KMS-11 (cell line): Measurements from ENCODE around the gene CD37.
"Not testable (repeated sequence)": the region's sequence is repeated elsewhere in the genome, so short reads cannot be mapped to it uniquely, and the experiment has no call there.

Experiments
- H2AFZ ChIP-seq: fragments of 200-600 bp; sonication (generic); 2 replicates; pipeline ENCODE4 v1.6.1; 2016; ENCODE audit warnings: antibody characterized with exemption, mixed run types, low read depth
- H3K27ac ChIP-seq: fragments of 200-600 bp; sonication (generic); 2 replicates; pipeline ENCODE4 v1.6.1; 2016; ENCODE audit warnings: mild to moderate bottlenecking, mixed run types
- H3K27me3 ChIP-seq: fragments of 200-600 bp; sonication (generic); 2 replicates; pipeline ENCODE4 v1.6.1; 2017; ENCODE audit warnings: mild to moderate bottlenecking, low read depth, mixed run types, moderate library complexity; ENCODE audit not compliant: insufficient read depth
- H3K36me3 ChIP-seq: fragments of 200-600 bp; sonication (generic); 2 replicates; pipeline ENCODE4 v1.6.1; 2017; ENCODE audit warnings: mild to moderate bottlenecking, mixed run types; ENCODE audit not compliant: insufficient read depth
- H3K4me1 ChIP-seq: fragments of 200-600 bp; sonication (generic); 2 replicates; pipeline ENCODE4 v1.6.1; 2016; ENCODE audit warnings: mild to moderate bottlenecking, low read depth, mixed run types; ENCODE audit not compliant: poor library complexity, severe bottlenecking
- H3K4me2 ChIP-seq: fragments of 200-600 bp; sonication (generic); 2 replicates; pipeline ENCODE4 v1.7.0; 2016; ENCODE audit warnings: mild to moderate bottlenecking, mixed run types
- H3K4me3 ChIP-seq: fragments of 200-600 bp; sonication (generic); IDR thresholded peaks from 2 replicates; pipeline ENCODE4 v1.6.1; 2017; ENCODE audit warnings: low read depth, low read length, mixed read lengths; ENCODE audit not compliant: insufficient read depth
- H3K79me2 ChIP-seq: fragments of 200-600 bp; sonication (generic); 2 replicates; pipeline ENCODE4 v1.6.1; 2016; ENCODE audit warnings: low read depth, mixed run types; ENCODE audit not compliant: insufficient read depth
- H3K9ac ChIP-seq: fragments of 200-600 bp; sonication (generic); 2 replicates; pipeline ENCODE4 v1.6.1; 2016; ENCODE audit warnings: mild to moderate bottlenecking, mixed run types
- H4K20me1 ChIP-seq: fragments of 200-600 bp; sonication (generic); 2 replicates; pipeline ENCODE4 v1.6.1; 2016; ENCODE audit warnings: mild to moderate bottlenecking, mixed run types; ENCODE audit not compliant: insufficient read depth
- TF ChIP-seq, protein P1 (sequence below): fragments of 200-600 bp; sonication (generic); conservative IDR thresholded peaks from 2 replicates; pipeline ENCODE4 v1.6.1; 2017; ENCODE audit warnings: low read depth, mild to moderate bottlenecking, antibody characterized with exemption, low read length, moderate library complexity, mixed read lengths

Gene CD37, protein sequence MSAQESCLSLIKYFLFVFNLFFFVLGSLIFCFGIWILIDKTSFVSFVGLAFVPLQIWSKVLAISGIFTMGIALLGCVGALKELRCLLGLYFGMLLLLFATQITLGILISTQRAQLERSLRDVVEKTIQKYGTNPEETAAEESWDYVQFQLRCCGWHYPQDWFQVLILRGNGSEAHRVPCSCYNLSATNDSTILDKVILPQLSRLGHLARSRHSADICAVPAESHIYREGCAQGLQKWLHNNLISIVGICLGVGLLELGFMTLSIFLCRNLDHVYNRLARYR

DNA sequence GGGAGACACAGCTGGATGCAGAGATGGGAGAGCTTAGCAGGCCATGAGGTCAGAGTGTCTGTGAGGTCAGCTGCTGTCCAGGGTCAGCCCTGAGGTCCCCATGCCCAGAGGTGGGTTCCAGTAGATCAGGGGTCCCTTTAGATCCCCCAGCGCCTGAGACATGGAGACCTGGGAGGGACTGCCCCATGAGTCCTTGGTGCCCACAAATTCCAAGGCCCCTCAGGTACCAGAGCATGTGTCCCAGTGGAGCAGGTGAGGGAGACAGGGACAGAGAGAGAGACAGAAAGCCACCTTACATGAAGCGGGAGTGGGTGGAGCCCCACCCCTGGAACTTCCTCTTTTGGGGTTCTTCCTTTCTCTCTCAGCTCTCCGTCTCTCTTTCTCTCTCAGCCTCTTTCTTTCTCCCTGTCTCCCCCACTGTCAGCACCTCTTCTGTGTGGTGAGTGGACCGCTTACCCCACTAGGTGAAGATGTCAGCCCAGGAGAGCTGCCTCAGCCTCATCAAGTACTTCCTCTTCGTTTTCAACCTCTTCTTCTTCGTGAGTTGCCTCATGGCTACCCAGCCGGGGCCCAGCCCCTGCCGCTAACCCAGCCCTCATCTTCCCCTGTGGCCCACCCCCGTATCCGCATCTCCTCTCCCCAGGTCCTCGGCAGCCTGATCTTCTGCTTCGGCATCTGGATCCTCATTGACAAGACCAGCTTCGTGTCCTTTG, at the start of gene CD37:
Gene CD37, plus strand, starts transcription at position 336 of the 713 bp plus-strand sequence. Its CDS starts 135 bp downstream, at position 471.
- Histone ChIP-seq H3K27me3 (peaks cover 7% of the 10 kb centered on the region; the same call in 1 of the 2 replicates), H3K4me2 (no peak within 1 kb of the TSS), H3K36me3 (no peaks in the 10 kb centered on the region), H2AFZ (no peak within 1 kb of the TSS; the same call in 1 of the 2 replicates), H3K27ac (no peak within 1 kb of the TSS), H3K79me2 (no peaks in the 10 kb centered on the region), H4K20me1 (no peaks in the 10 kb centered on the region), H3K4me3 (no peak within 1 kb of the TSS), H3K9ac (no peak within 1 kb of the TSS), H3K4me1 (peaks cover 2% of the 10 kb centered on the region)
- TF ChIP-seq, protein P1, sequence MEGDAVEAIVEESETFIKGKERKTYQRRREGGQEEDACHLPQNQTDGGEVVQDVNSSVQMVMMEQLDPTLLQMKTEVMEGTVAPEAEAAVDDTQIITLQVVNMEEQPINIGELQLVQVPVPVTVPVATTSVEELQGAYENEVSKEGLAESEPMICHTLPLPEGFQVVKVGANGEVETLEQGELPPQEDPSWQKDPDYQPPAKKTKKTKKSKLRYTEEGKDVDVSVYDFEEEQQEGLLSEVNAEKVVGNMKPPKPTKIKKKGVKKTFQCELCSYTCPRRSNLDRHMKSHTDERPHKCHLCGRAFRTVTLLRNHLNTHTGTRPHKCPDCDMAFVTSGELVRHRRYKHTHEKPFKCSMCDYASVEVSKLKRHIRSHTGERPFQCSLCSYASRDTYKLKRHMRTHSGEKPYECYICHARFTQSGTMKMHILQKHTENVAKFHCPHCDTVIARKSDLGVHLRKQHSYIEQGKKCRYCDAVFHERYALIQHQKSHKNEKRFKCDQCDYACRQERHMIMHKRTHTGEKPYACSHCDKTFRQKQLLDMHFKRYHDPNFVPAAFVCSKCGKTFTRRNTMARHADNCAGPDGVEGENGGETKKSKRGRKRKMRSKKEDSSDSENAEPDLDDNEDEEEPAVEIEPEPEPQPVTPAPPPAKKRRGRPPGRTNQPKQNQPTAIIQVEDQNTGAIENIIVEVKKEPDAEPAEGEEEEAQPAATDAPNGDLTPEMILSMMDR, result no peak

DNA sequence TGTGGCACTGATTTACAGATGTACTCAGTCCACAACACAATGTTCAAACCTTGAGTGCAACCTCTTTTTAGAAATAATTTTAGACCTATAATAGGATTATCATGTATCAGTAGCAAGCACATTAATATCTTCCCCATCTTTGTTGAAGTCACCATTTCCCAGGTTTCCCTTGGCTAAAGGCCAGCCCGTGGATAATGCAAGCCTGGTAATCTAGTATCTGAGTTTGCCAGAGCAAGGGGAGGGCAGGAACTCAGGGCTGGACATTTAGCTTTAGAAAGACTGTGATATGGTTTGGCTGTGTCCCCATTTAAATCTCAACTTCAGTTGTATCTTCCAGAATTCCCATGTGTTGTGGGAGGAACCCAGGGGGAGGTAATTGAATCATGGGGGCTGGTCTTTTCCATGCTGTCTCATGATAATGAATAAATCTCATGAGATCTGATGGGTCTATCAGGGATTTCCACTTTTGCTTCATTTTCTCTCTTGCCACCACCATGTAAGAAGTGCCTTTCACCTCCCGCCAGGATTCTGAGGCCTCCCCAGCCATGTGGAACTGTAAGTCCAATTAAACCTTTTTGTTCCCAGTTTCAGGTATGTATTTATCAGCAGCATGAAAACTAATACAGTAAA, 48.0 kb upstream of the CD37 start:
- no peaks in the 10 kb centered on the region for H4K20me1 ChIP-seq
- H3K4me2 ChIP-seq, result no peak overlapping the region
- H3K79me2 ChIP-seq, result no peaks in the 10 kb centered on the region
- TF ChIP-seq, protein P1, result no peak
- no peak overlapping the region for H3K27ac ChIP-seq
- H3K36me3 ChIP-seq, result no peaks in the 10 kb centered on the region
- H3K4me1 ChIP-seq, result no peaks in the 10 kb centered on the region
- no peak overlapping the region for H3K9ac ChIP-seq
- no peak overlapping the region for H2AFZ ChIP-seq
- no peak overlapping the region for H3K4me3 ChIP-seq
- no peaks in the 10 kb centered on the region for H3K27me3 ChIP-seq

DNA sequence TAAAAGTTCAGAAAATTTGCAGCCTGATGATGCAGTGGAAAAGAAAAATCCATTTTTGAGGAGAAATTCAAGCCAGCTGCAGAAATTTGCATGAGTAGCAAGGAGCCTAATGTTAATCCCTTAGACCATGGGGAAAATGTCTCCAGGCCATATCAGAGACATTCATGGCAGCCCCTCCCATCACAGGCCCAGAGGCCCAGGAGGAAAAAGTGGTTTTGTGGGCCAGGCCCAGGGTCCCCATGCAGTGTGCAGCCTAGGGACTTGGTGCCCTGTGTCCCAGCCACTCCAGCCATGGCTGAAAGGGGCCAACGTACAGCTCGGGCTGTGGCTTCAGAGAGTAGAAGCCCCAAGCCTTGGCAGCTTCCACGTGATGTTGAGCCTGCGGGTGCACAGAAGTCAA, 47.0 kb upstream of the CD37 start:
- not testable (repeated sequence) for H3K36me3 ChIP-seq, H3K27ac ChIP-seq, H2AFZ ChIP-seq, H4K20me1 ChIP-seq, H3K4me1 ChIP-seq, H3K4me2 ChIP-seq, H3K79me2 ChIP-seq, H3K27me3 ChIP-seq, H3K9ac ChIP-seq, H3K4me3 ChIP-seq

DNA sequence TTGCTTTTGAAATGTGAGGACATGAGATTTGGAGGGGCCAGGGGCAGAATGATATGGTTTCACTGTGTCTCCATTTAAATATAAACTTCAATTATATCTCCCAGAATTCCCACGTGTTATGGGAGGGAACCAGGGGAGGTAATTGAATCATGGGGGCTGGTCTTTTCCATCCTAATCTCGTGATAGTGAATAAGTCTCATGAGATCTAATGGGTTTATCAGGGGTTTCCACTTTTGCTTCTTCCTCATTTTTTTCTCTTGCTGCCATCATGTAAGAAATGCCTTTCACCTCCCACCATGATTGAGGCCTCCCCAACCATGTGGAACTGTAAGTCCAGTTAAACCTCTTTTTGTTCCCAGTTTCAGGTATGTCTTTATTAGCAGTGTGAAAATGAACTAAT, 45.9 kb upstream of the CD37 start:
- H3K27ac ChIP-seq, H3K4me2 ChIP-seq, H3K36me3 ChIP-seq, H4K20me1 ChIP-seq, H2AFZ ChIP-seq, H3K9ac ChIP-seq, H3K4me1 ChIP-seq, H3K79me2 ChIP-seq, H3K27me3 ChIP-seq, H3K4me3 ChIP-seq: not testable (repeated sequence)

DNA sequence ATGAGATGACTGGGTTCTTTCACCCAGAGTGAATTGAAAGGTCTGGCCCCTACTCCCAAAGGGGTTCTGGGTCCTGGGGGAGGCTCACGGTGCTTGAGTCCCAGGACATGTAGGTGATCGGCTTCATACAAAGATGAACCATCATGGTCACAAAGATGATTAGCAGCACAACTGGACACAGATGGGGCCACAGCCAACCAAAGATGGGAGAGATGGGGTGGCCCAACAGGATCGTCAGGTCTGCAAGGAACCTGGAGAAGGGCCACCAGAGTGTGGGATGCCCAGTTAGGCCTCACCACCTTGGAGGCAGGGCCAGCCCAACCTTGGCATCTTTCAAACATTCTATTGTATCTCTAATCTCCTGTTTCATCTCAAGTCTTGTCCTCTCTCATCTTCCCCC, 44.7 kb upstream of the CD37 start:
- Histone ChIP-seq H3K9ac (no peak overlapping the region), H3K4me1 (no peaks in the 10 kb centered on the region), H3K4me3 (no peak overlapping the region), H3K79me2 (no peaks in the 10 kb centered on the region), H3K27ac (no peak overlapping the region), H3K27me3 (no peaks in the 10 kb centered on the region), H4K20me1 (no peaks in the 10 kb centered on the region), H3K36me3 (no peaks in the 10 kb centered on the region), H3K4me2 (no peak overlapping the region), H2AFZ (no peak overlapping the region)
- TF ChIP-seq, protein P1, result no peak
